HG02763 (cell line): Measurements from ENCODE around the gene GABRQ.
"Not testable (repeated sequence)": the region's sequence is repeated elsewhere in the genome, so short reads cannot be mapped to it uniquely, and the experiment has no call there.

ENCODE experiments used
- ATAC-seq: cut with Tn5 transposase; IDR thresholded peaks from one replicate; pipeline ENCODE4 v1.9.1; 2021; ENCODE audit warnings: mild to moderate bottlenecking, moderate library complexity; ENCODE audit not compliant: unreplicated experiment

Gene GABRQ

DNA sequence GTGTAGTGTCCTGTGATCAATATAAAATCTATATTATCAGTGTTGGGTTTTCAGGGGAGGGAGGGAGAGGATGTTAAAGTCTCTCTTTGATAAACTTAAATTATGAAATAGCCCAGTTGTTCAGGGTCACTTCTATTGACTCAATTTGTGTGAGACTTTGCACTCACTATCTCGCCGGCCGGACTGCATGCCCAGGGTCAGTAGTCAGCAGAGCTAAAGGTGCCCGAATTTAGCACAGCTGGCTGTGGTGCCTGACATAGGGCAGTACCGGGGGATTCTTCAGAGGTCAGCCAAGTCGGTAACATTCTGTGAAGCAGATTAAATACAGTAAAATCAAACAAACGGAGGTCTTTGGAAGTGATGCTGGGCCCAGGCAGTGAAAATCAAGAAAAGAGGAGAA is 19.2 kb downstream of the GABRQ start:
- no peak for ATAC-seq

DNA sequence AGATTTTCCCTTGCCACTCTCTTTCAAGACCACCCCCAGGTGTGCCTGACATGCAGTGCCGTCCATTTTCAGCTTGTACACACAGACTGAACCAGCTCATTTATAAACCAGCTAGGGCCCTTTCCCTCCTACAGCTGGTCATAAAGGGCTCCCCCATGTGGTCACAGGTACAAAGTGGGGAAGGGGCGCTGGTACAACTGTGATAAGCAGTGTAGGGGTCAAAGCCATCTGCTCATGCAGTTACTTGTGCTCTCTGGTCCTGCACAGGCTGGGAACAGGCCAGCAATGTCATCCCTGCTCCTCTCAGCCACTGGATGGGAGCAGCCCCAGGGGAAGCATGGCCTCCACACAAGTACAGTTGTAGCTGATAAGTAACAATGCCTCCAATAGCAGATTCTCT is 20.6 kb downstream of the GABRQ start:
- ATAC-seq = no peak

DNA sequence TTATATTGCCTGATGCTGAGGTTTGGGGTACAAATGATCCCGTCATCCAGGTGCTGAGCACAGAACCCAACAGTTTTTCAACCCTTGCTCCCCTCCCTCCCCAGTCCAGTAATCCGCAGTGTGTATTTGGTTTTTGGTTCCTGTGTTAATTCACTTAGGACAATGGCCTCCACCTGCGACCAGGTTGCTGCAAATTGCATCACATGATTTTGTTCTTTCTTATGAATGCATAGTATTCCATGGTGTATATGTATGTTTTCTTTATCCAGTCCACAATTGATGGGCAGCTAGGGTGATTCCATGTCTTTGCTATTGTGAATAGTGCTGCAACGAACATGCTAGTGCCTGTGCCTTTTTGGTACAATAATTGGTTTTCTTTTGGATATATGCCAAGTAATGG is 25.4 kb downstream of the GABRQ start:
- ATAC-seq = no peak

DNA sequence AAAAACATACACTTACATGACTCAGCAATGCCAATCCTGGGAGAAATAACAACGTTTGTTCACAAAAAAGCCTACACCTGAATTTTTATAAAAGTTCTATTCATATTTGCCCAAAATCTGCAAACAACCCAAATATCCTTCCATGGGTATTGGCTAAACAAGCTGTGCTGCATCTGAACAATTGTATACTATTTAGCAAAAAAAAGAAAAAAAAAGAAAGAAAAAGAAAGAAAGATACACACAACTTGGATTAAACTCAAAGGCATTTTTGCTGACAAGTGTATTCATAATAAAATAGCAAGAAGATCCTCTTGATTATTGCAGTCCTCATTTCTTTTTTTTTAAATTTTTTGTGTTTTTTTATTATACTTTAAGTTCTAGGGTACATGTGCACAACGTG is 36.4 kb downstream of the GABRQ start:
- ATAC-seq = no peak

DNA sequence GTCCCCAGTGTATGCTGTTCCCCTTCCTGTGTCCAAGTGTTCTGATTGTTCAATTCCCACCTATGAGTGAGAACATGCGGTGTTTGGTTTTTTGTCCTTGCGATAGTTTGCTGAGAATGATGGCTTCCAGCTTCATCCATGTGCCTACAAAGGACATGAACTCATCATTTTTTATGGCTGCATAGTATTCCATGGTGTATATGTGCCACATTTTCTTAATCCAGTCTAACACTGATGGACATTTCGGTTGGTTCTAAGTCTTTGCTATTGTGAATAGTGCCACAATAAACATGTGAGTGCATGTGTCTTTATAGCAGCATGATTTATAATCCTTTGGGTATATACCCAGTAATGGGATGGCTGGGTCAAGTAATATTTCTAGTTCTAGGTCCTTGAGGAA is 37.0 kb downstream of the GABRQ start:
- not testable (repeated sequence) for ATAC-seq

DNA sequence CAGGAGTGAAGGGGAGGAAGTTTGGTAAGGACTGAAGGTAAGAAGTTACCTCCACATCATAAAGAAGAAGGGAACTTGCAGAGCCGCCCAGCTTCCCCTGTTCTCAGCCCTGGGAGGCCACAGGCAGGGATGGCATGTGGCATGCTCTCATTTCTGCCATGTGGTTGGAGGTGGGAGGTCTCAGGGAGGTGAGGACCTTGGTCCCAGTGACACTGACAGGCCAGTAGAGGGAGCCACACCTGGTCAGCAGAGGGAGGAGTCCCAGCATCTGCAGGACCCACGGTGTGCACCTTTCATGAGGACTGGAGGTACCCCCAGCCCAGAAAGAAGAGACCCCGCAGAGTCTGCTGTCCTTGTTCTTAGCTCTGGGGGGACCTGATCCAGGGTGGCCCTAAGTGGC is 43.3 kb downstream of the GABRQ start:
- peak; percentile 68 for ATAC-seq

DNA sequence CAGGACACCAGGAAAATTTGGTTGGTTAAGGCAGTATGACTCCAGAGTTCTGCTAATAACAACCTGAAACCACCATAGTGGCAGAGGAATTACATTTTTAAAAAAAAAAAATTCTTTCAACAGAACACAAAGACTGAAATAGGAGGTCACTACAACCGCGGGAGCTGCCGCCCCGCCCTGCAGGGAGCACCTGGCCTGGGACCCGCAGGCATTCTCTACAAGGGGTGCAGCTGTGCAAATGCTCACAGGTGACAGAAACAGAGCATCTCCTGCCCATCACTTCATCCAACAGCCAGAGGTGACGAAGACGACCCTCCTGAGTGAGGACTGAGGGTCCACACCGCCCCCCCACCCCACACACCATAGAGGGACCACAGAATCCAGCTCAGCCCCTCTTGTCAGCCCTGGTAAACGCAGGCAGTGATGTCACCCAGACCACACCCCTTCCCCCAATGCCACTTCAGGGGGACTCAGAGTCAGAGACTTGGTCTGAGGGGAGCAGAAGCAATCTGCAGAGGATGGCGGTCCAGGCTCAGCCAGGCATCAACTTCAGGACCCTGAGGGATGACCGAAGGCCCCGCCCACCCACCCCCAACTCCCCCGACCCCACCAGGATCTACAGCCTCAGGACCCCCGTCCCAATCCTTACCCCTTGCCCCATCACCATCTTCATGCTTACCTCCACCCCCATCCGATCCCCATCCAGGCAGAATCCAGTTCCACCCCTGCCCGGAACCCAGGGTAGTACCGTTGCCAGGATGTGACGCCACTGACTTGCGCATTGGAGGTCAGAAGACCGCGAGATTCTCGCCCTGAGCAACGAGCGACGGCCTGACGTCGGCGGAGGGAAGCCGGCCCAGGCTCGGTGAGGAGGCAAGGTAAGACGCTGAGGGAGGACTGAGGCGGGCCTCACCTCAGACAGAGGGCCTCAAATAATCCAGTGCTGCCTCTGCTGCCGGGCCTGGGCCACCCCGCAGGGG is 60.5 kb downstream of the GABRQ start, which contains the start of gene MAGEA3:
Gene MAGEA3, plus strand, starts transcription at position 843 of the 980 bp plus-strand sequence. CDS start 2,039 bp downstream, outside the sequence.
- not testable (repeated sequence) for ATAC-seq

DNA sequence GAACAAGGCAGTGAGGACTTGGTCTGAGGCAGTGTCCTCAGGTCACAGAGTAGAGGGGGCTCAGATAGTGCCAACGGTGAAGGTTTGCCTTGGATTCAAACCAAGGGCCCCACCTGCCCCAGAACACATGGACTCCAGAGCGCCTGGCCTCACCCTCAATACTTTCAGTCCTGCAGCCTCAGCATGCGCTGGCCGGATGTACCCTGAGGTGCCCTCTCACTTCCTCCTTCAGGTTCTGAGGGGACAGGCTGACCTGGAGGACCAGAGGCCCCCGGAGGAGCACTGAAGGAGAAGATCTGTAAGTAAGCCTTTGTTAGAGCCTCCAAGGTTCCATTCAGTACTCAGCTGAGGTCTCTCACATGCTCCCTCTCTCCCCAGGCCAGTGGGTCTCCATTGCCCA is 62.7 kb downstream of the GABRQ start:
- ATAC-seq = not testable (repeated sequence)

DNA sequence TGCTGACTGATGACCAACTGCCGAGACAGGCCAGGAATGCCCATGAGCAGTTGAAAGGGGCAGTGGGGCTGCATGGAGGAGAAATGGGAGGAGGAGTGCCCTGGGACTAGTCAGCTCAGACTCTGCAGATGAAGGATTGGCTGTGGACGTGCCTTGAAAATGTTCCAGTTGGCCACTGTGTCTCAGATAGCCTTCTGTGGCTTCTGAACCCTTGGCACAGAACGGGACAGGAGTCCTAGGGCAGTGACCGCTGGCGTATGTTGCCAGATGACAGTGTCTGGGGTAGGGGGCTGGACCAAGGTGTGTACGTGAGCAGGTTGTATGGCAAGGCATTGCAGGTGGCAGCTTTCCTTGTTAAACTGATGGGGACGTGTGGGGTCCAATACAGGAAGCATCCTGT is 68.8 kb downstream of the GABRQ start:
- not testable (repeated sequence) for ATAC-seq
